Prostate gland (tissue), 2 donors: ENCODE data around the gene ADAM15.

Experiments
- POLR2A ChIP-seq: fragments of 450-650 bp; IDR thresholded peaks from one replicate; pipeline ENCODE4 v1.6.1; 2016; ENCODE audit warnings: antibody characterized with exemption, mild to moderate bottlenecking
- POLR2AphosphoS5 ChIP-seq: sonication (generic); formaldehyde crosslinking; IDR thresholded peaks from one replicate; pipeline ENCODE4 v1.6.1; 2017; ENCODE audit warnings: antibody characterized with exemption
- TF ChIP-seq, protein P1 (sequence below), 4 experiments: fragments of 200-600 bp in 2 of 4; fragments of 450-650 bp in 2 of 4; sonication (generic) in 2 of 4; IDR thresholded peaks; 1 replicate in 3 of 4; 2 replicates in 1 of 4; pipeline ENCODE4 v1.5.1; 2016 to 2019; ENCODE audit warnings: antibody characterized with exemption in 4 of 4, mild to moderate bottlenecking in 2 of 4, moderate library complexity in 2 of 4

GRCh38 chr1:155078469-155079209 lies 27.5 kb downstream of the ADAM15 start, which contains the start of gene EFNA3:
- TF ChIP-seq POLR2AphosphoS5 (peak; percentile 5), POLR2A (peak; percentile 68)
- TF ChIP-seq, protein P1, sequence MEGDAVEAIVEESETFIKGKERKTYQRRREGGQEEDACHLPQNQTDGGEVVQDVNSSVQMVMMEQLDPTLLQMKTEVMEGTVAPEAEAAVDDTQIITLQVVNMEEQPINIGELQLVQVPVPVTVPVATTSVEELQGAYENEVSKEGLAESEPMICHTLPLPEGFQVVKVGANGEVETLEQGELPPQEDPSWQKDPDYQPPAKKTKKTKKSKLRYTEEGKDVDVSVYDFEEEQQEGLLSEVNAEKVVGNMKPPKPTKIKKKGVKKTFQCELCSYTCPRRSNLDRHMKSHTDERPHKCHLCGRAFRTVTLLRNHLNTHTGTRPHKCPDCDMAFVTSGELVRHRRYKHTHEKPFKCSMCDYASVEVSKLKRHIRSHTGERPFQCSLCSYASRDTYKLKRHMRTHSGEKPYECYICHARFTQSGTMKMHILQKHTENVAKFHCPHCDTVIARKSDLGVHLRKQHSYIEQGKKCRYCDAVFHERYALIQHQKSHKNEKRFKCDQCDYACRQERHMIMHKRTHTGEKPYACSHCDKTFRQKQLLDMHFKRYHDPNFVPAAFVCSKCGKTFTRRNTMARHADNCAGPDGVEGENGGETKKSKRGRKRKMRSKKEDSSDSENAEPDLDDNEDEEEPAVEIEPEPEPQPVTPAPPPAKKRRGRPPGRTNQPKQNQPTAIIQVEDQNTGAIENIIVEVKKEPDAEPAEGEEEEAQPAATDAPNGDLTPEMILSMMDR (IDR thresholded peaks at IDR 0.05): no peak
